ENCODE measurements around the gene CNTN6.

CNTN6 gene

DNA sequence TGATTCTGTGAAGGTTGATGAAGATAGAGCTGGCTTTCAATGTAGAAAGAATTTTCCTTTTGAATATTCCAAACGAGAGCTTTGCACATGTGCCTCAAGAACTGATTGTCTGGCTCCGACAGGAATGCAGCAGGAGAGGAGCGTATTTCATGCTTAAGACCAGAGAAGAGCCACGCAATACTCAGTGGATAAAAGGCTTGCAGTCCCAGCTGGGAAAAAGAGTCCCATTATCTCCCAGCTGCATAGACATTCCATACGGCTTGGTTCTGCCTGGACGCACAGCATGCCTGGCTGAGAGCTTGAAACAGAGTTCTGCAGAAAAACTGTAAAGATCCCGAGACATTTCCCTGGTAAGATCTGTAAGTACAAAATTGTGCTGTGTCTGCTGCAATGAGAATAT, at the start of gene CNTN6:
Gene CNTN6, plus strand, starts transcription at position 254 of the 400 bp plus-strand sequence. CDS start 54,985 bp downstream, outside the sequence.
- no peak for DNase-seq

DNA sequence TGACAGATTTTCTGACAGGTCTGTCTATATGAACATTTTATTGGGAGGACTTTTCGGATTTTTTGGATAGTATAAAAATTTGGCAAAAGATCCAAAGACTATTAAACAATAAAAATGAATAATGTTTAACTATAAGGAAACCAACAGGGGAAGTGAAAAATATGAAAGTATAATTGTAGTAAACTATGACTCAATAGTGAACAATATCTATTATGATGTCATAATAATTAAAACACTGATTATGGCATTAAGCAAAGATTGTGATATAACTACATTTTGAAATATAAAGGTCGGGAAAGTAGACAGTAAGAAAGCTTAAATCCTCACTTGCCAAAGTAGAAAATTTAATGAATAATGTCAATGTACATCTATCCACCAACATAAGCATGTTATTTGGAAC, 44.3 kb upstream of the CNTN6 start:
- DNase-seq: no peak

DNA sequence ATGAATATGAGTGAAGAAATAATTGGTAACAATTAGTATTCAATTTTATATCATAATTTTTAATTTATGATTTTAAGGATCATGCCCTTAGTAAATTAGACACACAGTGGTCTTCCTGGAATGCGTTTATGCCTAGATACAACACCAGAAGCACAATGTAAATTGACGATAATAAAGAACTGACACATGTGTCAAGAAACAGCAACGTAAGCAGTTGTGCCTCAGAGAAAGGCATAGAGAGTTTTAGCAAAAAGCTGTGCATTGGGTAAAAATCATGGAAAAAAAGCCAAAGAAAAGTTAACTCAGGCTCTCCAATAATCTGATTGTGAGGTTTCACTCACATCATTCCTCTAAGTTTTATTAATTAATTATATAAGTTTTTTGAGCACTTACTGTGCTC, 37.0 kb upstream of the CNTN6 start:
- DNase-seq: no peak

DNA sequence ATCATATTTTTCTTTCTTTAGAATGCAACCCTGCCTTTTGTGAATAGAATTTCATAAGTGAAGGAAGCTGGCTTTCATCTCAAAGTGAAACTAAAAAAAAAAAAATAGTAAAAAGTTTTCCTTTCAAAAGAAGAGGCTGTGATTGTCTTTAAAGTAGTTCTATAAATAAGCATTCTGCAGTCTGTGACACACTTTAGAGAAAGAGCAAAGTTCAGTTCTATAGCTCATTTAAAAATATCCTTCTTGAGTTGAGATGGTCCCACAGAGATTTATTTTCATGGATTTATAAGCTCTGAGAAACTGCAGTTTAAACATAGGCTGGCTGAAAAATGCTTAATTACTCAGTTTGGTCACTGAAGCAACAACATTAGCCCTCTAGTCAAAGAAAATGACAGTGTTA, 36.1 kb upstream of the CNTN6 start:
- DNase-seq: no peak

DNA sequence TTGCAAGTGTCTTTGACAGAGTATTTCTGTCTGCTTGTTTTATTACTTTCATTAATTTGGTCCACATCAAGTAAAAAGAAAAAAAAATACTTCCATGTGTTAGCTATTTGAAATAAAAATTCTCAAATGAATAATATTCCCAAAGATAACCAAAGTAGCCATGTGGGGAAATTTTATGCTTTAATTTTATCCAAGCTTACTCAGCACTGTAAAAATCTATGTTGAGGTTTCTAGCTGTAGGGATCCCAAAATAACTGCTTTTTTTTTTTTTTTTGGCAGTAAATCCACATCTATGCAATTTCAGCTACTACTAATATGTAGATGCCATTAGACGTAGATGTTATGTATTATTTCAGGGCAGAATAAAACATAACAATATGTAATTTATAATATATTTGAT, 35.4 kb upstream of the CNTN6 start:
- no peak for DNase-seq

DNA sequence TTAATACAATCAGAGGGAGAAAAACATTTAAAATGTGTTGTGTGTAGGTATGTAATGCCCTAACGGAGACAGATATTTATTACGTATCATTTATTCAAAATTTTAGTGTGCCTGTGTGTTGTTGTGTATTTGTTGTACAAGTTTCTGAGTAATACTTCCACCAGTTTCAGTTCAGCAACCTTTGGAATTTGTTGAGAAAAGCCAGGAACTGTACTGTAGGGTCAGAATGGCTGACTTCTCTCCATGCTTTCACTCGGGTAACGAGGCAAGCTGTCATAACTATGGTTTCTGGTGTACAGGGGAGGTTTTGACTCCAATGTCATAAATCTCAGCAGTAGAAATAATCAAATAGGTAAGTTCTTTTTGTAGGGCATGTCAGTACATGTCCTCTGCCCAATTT, 23.8 kb upstream of the CNTN6 start:
- DNase-seq: no peak

DNA sequence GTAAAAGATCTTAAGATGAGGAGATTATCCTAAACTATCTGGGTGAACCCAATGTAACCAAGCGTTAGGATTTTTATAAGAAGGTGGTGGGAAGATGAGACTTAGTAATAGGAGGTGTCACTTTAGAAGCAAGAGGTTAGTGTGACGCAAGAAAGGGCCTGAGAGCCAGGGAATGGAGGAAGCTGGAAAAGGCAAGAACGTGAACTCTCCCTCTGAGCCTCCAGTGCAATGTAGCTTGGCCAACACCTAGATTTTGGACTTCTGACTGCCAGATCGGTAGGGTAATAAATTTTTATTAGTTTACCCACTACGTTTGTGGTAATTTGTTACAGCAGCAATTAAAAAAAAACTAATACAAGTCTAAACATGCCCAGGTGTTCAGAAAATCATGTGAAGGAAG, 20.8 kb upstream of the CNTN6 start:
- DNase-seq: no peak

DNA sequence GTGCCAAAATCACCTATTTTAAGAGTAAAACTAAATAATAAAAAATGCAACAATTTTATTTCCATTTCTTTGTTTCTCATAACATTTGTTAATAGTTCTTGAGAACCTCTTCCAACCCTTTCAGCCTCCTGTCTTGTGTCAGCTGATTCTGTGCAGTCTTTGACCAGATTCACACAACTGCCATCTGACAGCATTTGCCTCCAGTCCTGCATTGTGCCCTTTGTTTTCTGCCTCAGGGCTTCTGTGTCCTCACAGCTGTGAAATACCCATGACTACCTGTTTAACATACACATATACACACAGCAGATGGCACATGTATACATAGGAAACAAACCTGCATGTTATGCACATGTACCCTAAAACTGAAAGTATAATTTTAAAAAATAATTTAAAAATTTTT, 13.2 kb upstream of the CNTN6 start:
- DNase-seq: no peak

DNA sequence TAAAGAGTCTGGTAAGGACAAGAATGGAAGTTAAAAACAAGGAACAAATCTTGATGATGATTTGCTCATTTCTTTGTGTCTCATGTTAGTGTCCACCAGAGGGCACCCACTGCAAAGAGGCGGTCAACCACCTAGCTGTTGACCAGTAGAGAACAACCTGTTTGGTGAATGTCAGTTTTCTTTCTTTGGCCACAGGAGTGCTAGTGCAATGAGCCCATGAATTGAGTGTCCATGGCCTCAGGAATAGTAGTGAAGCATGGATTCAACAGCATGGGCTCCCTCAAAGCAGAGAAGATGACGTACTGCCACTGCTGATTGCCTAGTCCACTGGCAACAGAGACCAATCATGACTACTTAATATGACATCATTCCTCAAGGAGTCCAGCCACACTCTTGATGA, 10.7 kb upstream of the CNTN6 start:
- no peak for DNase-seq

DNA sequence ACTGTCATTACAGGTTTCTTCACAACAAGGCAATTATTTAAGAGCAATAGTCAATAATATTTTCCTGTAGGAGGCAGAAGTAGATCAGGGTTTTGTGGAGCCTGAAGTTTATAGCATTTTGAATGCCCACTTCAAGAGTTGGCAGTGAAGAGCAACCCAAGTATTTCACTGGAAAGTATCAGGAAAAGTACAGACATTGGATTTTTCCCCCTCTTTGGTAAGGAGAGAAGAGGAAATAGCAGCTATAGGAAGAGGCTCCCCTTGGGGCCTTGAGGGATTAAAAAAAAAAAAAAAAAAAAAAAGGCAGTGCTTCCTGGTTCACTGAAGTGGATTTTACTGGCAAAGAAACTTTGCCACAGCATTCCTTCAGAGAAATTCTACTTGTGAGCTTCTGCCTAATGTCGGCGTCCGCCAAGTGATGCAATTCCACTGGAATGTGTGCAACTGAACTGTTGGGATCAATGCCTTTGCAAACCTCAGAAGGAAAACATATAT, 5.7 kb upstream of the CNTN6 start:
- DNase-seq: no peak

DNA sequence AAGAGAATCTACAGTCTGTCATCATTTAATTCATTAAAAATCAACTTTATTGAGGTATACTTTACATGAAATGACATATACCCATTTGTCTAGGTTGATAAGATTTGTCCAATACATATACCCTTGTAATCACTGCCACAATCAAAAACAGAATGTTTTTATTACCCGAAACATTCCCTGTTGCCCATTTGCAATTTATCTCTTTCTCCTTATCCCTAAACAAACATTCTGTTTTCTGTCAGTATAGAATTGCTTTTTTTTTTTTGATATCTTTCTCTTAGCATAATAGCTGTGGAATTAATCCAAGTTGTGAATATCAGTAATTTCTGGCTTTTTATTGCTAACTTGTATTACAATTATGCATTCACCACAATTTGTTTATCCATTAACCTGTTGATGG, 4.3 kb upstream of the CNTN6 start:
- no peak for DNase-seq

DNA sequence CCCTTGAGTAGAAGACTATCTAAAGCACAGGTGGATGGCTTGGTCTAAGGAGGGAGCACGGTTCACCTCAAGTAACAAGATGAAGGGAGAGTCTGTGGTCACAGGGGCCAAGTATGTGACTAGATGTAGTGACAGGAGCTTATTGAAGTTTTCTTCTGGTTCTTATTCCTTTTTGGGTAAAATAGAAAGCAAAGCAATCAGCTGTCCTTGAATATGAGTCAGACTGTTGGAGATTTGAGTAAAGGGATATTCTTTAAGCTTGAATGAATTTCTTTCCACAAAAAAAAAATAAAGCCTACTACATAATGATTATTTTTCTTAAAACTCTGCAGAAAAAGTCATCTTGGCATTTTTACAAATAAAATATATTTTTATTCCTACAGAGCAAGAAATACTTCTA, 1.5 kb upstream of the CNTN6 start:
- DNase-seq: no peak

DNA sequence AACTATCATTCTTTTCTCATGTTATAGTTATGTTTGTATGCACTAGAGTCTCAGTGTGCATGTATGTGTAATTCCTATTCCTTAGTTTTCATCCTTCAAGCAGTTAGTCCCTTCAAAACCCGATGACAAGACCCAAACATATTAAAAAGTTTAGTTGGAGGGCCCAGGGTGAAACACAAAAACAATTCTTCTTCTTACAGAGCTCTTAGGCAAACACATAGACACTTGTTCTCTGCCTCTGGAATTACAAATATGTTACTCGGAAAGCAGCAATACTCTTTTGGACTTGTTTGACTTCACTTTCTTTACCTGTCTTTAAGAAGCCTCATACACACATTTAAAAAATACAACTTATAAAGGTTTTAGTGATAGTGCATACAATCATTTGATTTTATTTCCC, 763 bp upstream of the CNTN6 start:
- no peak for DNase-seq

DNA sequence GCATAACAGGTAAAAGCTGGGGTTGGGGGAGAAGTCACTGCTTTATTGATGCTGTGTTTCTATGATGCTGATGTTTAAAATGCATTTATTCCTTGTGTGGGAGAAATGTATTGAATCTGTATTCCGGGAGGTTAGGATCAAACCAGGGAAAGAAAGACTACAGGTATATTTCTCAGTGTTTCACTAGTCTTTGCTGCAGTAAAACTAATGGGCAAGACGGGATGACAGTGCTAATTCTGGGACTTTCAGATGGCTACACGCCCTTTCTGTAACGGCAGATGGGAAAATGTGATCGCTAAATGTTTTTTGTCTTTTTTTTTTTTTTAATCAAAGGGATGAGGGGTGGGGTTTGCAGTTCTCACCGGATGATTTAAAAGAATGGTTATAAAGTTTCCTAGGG, 393 bp downstream of the CNTN6 start:
- DNase-seq: no peak

DNA sequence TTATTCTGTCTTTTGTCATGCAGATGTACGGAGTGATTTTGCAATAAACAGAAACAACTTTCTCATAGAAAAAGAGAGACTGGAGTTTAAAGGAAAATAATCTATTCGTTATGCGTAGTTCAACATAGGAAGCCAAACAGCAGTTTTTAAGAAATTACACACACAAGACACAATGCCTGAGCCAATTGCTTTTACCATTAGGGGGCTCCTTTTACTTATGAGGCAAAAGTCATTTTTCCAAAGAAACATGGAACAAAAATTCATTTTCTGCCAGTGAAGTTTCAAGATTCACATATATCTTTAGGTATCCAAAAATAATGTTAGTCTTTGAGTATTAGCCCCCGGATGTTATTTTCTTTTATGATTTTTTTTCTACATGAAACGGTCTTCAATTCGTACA, 10.7 kb downstream of the CNTN6 start:
- DNase-seq: no peak

DNA sequence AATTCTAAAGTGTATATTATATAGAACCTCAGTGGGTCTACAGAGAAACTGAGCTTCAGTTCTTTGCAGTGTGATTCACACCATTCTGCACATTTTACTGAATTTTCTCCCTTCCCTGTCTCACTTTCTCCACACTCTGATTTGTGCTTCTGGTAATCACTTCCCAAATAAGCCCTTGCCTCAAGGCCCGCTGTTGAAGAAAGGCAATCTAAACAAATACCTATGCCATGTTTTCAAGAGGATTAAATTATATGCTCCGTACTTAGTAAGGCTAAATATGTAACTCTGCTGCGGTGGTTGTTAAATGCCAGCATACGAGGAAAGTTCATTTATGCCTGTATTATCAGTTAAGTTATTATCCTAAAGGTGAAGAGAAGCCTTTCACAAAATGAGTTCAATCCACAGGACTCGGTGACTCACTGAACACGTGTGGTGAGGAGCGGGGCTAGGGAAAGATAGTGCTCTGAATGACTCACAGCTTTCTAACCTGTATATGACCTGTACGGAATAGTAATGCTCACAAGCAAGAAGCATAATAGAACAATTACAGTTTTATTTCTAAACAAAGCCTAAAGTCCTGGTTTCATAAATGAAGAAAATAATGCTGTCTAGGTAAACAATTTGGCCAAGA, 25.1 kb downstream of the CNTN6 start:
- DNase-seq: no peak

DNA sequence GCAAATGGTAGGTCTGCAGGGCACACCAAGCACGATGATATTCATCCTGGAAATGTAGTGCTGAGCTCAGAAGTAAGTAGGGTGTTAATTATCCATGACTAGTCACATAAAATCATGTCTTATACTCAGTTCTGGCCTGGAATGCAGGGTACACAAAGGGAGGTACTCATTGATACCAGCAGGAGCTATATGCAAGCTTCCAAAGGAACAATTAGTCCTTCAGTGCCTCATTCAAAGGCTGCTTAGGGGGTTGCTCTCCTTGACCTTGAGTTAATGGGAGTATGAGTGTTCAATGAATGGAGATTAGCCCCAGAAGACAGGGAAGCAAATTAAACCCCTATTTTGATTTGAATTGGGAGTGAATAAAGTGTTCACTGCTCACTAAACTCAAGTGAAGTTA, 38.3 kb downstream of the CNTN6 start:
- no peak for DNase-seq

DNA sequence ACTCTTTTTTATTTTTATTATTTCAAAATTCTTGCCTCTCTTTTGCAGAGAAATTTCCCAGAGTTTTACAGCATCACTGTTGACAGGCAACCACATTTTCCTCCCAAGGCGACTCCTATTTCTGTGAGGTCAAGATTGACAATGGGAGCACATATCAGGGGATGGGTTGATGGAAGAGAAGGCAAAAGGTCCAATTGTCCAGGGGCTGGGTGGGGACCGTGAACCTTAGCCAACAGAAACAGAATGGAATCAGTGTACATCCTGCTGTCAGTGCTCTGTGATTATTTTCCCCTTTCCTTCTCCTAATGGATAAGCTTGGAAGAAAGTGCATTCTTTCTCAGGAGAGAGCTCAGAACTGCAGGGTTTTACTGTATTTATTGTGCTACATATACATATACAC, 42.4 kb downstream of the CNTN6 start:
- no peak for DNase-seq

DNA sequence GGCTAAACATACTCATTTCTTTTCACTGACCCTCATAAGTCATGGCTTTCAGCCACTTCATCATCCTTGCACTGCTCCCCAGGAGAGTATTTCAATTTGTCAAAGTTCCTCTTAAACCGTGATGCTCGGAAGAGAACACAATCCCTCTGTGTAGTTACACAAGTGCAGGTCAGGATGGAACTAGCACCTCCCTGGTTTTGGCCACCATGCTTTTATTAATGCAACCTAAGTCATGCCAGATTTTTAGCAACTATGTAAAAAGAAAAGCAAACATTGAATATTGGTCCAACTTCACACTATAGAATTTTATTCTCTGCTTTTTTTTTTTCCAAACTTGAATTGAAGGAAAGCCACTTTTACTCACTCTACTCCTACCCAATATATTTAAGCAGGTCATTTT, 45.2 kb downstream of the CNTN6 start:
- DNase-seq: no peak

DNA sequence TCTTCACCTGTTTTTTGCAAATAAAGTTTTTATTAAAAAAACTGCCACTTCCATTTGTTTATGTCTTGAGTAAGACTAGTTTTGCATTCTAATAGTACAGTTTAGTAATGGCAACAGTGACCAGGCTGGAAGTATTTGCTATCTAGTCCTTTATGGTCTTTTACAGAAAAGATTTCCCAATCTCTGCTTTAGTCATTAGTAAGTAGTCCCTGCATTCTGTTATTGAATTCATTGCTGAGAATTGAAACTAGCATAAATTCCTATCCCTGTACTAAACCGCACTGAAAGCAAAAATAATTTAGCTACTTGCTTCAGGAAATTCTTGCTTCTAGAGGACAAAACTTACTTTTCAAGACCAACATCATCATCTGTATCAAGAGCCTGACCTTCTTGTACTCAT, 46.2 kb downstream of the CNTN6 start:
- DNase-seq: no peak

DNA sequence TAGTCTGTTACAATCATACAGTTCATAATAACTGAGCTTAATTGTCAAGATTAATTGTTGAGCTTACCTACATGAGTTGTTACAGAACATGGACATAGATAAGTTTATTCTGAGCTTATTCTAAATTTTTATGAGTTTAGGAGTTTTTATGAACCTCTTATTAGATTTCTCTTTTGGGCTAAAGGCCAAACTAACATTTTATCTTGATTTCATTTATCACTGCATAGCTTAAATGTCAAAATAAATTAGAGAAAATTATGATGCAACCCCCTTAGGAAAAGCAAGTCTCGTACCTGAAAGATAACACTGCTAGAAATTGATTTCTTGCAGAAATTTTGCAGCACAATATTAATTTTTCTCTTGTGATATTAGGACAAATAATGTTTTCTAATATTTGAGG, 54.5 kb downstream of the CNTN6 start:
- DNase-seq: no peak

DNA sequence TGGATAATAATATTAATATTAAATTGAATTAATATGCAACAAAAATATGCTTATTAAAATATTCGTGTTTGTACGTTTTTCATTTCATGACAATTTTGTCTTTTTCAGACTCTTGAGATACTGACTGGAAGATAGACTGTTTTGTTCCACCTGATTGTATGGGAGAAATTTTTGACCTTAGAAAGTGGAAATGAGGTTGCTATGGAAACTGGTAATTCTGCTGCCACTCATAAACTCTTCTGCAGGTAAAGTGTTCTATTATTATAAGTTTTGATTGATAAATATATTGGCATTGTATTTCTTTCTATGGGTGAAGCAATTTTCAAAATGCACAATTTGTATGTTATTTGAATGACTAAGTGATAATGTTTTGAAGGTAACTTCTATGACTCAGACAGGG, 55.0 kb downstream of the CNTN6 start:
- no peak for DNase-seq

DNA sequence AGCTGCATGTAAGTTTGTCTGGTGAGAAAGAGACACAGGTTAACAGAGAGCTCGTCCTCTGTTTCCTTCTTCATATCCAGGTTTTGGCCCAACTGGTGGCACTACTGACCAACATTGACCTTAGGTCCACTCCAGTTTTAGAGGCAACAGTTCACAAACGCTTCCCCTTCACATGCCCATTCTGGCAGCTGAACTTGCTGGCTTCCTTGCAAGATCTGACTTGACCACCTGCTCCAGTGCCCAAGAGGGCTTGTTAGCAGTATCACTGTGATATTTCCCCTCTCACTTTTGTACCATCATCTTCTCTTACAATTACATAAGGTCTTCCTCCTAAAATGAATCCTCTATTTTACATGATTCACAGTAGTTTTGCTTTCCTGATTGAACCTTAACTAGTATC, 71.3 kb downstream of the CNTN6 start:
- no peak for DNase-seq

DNA sequence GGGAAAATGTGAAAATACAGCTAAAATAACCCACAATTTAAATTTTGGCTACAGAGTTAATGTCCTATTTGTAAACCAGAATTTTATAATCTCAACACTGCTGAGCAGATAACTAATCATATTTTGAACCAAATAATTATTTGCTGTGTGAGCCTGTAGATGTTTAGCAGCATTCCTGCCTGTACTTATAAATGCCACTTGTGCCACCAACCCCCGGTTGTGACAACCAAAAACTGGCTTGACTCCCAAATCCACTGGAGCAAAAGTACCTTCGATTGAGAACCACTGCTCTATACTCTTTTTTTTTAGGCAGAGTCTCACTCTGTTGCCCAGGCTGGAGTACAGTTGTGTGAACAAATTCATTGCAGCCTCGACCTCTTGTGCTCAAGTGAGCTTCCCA, 78.5 kb downstream of the CNTN6 start:
- no peak for DNase-seq

DNA sequence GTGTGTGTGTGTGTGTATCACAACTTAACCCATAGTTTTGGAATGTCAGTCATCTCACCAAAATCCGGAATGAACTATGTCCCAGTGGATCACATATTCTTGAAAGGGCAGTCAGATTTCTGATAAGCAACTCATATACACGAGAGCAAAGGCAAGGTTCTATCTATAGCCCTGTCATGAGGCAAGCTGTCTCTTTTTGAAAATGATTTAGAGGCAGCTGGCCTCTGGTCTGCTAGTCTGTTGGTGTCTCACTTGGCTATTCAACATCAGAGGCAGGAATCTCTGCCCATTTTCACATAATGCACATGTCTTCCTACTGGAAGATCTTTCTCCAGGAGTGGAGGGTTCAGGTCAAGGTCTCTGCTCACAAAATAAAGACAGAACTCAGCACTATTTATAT, 79.8 kb downstream of the CNTN6 start:
- DNase-seq: no peak

DNA sequence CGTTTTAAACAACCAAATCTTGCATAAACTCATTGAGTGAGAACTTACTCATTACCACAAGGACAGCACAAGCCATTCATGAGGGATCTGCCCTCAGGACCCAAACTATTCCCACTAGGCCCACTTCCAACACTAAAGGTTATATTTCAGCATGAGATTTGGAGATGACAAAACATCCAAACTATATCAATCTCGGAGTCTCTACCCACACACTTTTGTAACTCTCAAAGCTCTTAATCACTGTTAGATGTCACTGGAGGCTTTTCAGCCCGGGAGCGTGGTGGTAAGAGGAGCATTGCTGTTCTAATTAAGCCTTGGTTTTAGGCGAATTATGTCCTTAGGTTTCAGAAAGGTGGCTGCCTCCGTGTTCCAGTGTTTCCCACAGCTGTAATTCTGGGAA, 86.3 kb downstream of the CNTN6 start:
- no peak for DNase-seq

All from KG1 (cell line).